Spleen (tissue), 11 donors: Measurements from ENCODE around the gene ZNF580. TPM values are rescaled to one million over a fixed set of nuclear protein-coding genes. Genes with fewer than 3 reads are reported as not detected.

ENCODE experiments used
- DNase-seq: peaks from one replicate; pipeline ENCODE4 v3.0.0-alpha.2; 2020
- H3K27ac ChIP-seq, 8 donors: fragments of 200-600 bp; sonication (generic) in 7 of 8; 1 replicate in 4 of 8; 2 replicates in 4 of 8; pipeline versions ENCODE4 v1.5.0 to v1.8.0; 2016 to 2021; ENCODE audit warnings: inconsistent platforms in 4 of 8, mild to moderate bottlenecking in 4 of 8, moderate library complexity in 1 of 8
- H3K27me3 ChIP-seq, 7 donors: fragments of 200-600 bp; sonication (generic) in 6 of 7; replicated peaks in 1 of 7; 1 replicate in 4 of 7; 2 replicates in 3 of 7; pipeline versions ENCODE4 v1.5.0 to v1.8.0; 2016 to 2021; ENCODE audit warnings: inconsistent platforms in 3 of 7, mild to moderate bottlenecking in 1 of 7
- H3K36me3 ChIP-seq, 6 donors: fragments of 200-600 bp; sonication (generic) in 5 of 6; 1 replicate in 4 of 6; 2 replicates in 2 of 6; pipeline versions ENCODE4 v1.5.0 to v1.8.0; 2016 to 2021; ENCODE audit warnings: inconsistent platforms in 2 of 6
- H3K4me1 ChIP-seq, 6 donors: fragments of 200-600 bp; sonication (generic) in 5 of 6; 1 replicate in 3 of 6; 2 replicates in 3 of 6; pipeline versions ENCODE4 v1.5.0 to v1.8.0; 2016 to 2021; ENCODE audit warnings: inconsistent platforms in 3 of 6
- H3K4me3 ChIP-seq, 8 donors: fragments of 200-600 bp; sonication (generic) in 7 of 8; 1 replicate in 4 of 8; 2 replicates in 4 of 8; pipeline versions ENCODE4 v1.5.0 to v1.8.0; 2016 to 2021; ENCODE audit warnings: inconsistent platforms in 4 of 8, mild to moderate bottlenecking in 4 of 8, moderate library complexity in 2 of 8
- H3K9me3 ChIP-seq, 8 donors: fragments of 200-600 bp; sonication (generic) in 7 of 8; 1 replicate in 4 of 8; 2 replicates in 4 of 8; pipeline versions ENCODE4 v1.5.0 to v1.8.0; 2016 to 2021; ENCODE audit warnings: inconsistent platforms in 4 of 8
- CTCF ChIP-seq, 11 experiments: fragments of 200-600 bp in 7 of 11; fragments of 450-650 bp in 4 of 11; sonication (generic) in 4 of 11; IDR thresholded peaks in 8 of 11; conservative IDR thresholded peaks in 3 of 11; 1 replicate in 7 of 11; 2 replicates in 4 of 11; pipeline versions ENCODE4 v1.4.0 to v1.8.0; 2016 to 2021; ENCODE audit warnings: antibody characterized with exemption in 11 of 11, inconsistent platforms in 4 of 11, mild to moderate bottlenecking in 1 of 11
- POLR2A ChIP-seq, 3 donors: fragments of 450-650 bp; IDR thresholded peaks; one replicate each; pipeline ENCODE4 v1.5.1; 2017; ENCODE audit warnings: antibody characterized with exemption in 3 of 3, mild to moderate bottlenecking in 1 of 3
- POLR2AphosphoS5 ChIP-seq, 3 donors: sonication (generic); formaldehyde crosslinking; IDR thresholded peaks; one replicate each; pipeline ENCODE4 v1.5.1; 2017; ENCODE audit warnings: antibody characterized with exemption in 3 of 3
- WGBS, 5 donors: extraction: QIAGEN DNeasy Blood & Tissue Kit in 3 of 5; methylation state at CpG; one replicate each; pipeline versions ENCODE4 v1.1.5 to v1.1.7; 2013 to 2018; 5-methylcytosine and 5-hydroxymethylcytosine counted together
- intact Hi-C: fragments of 100-400 bp; cut with DNase I; formaldehyde crosslinking; loops from one replicate; pipeline ENCODE4 v1.15.0; 2023; ENCODE audit warnings: low total_unique reads
- polyA plus RNA-seq, 3 donors: library from polyadenylated mRNA; stranded (reverse); fragments of 200-250 nt; gene quantifications; one replicate each; pipeline ENCODE4 v1.2.1, GENCODE V29; 2013
- total RNA-seq, 7 donors: library from RNA; depleted of rRNA in 3 of 7; stranded (reverse); fragments of >200 nt in 3 of 7; fragmentation: NEBNext Ultra II Directional in 4 of 7; extraction: Animal tissue kit (Norgen Biotek cat#: 25700) in 4 of 7; gene quantifications; one replicate each; pipeline versions ENCODE4 v1.1.0 to v1.2.1, GENCODE V29; 2016 to 2021
- donor health status: healthy with polysubstance abuse.
- donor health status: DM: no; HTN: no; CAD: no; lungs with moderate emphysema.
- donor health status: DM: no; HTN: no; CAD: no.
- donor health status: Bipolar disorder and iron deficiency.
- donor health status: healthy.
- donor health status: DM: no; HTN: no; CAD: no.
- donor health status: DM: yes; HTN: yes; CAD: no.

The ZNF580 gene
- total and polyA plus RNA-seq, 10 donors = 18.9 to 58.7 (median 32.5) TPM

- Histone ChIP-seq H3K27ac (no peak overlapping the region), H3K27me3 (no peaks in the 10 kb centered on the region), H3K9me3 (no peaks in the 10 kb centered on the region), H3K36me3 (peaks cover 0 to 100% (median 90%) of the 10 kb centered on the region in 6 donors), H3K4me3 (no peak overlapping the region), H3K4me1 (peaks cover 0 to 80% (median 36%) of the 10 kb centered on the region in 6 donors)
- peak; percentile 62 for DNase-seq
- WGBS, 5 donors = 83 to 86% (median 83%) methylated on average over 28 to 29 of the region's 29 CpGs
- intact Hi-C loops = no loop called here
- TF ChIP-seq POLR2AphosphoS5 (IDR thresholded peaks at IDR 0.05) (peak in 1 of 3 donors; percentile 15), CTCF (IDR thresholded peaks at IDR 0.05 in 8 of 11, conservative IDR thresholded peaks at IDR 0.05 in 3 of 11) (no peak), POLR2A (IDR thresholded peaks at IDR 0.05) (no peak)
Measured at GRCh38 chr19:55686311-55687050, 45.7 kb downstream of the ZNF580 start.

- intact Hi-C loops = no loop called here
- Histone ChIP-seq H3K36me3 (peaks cover 0 to 100% (median 90%) of the 10 kb centered on the region in 6 donors), H3K27me3 (no peaks in the 10 kb centered on the region), H3K9me3 (no peaks in the 10 kb centered on the region), H3K4me3 (no peak overlapping the region), H3K4me1 (peaks cover 0 to 70% (median 27%) of the 10 kb centered on the region in 6 donors), H3K27ac (no peak overlapping the region)
- peak; percentile 67 for DNase-seq
- WGBS, 5 donors = 91 to 96% (median 92%) methylated on average over 19 to 22 of the region's 22 CpGs
- TF ChIP-seq POLR2AphosphoS5 (IDR thresholded peaks at IDR 0.05) (peak in 1 of 3 donors; percentile 16), CTCF (IDR thresholded peaks at IDR 0.05 in 8 of 11, conservative IDR thresholded peaks at IDR 0.05 in 3 of 11) (no peak)
Measured at GRCh38 chr19:55687281-55688201, 46.7 kb downstream of the ZNF580 start.

GRCh38 chr19:55688422-55689218 is 47.8 kb downstream of the ZNF580 start:
- peak; percentile 65 for DNase-seq
- Histone ChIP-seq H3K27me3 (no peaks in the 10 kb centered on the region), H3K36me3 (peaks cover 2 to 100% (median 94%) of the 10 kb centered on the region in 6 donors), H3K4me1 (peaks cover 0 to 64% (median 26%) of the 10 kb centered on the region in 6 donors), H3K4me3 (no peak overlapping the region), H3K9me3 (no peaks in the 10 kb centered on the region), H3K27ac (no peak overlapping the region)
- intact Hi-C loops = no loop called here
- no peak for TF ChIP-seq POLR2A (IDR thresholded peaks at IDR 0.05)
- peak in 1 of 3 donors; percentile 37 for TF ChIP-seq POLR2AphosphoS5 (IDR thresholded peaks at IDR 0.05)
- TF ChIP-seq CTCF (IDR thresholded peaks at IDR 0.05 in 8 of 11, conservative IDR thresholded peaks at IDR 0.05 in 3 of 11) = no peak
- WGBS, 5 donors = 68 to 81% (median 74%) methylated on average over 25 to 27 of the region's 27 CpGs
